Caco-2 (cell line): Measurements from ENCODE around the gene VAC14. TPM values are rescaled to one million over a fixed set of nuclear protein-coding genes. Genes with fewer than 3 reads are reported as not detected.

ENCODE experiments used
- BruUV-seq: library from RNA; stranded (reverse); fragments of 400-500 nt; replicated peaks from 2 replicates; lab custom pipeline; 2021; lab: Mats Ljungman, UMichigan
- CTCF ChIA-PET: fragments of 300-600 bp; sonication (Branson Sonifier 250); formaldehyde crosslinking; loops from one replicate; lab custom pipeline; 2022; ENCODE audit warnings: antibody characterized with exemption; lab: Charles Lee
- POLR2A ChIA-PET: fragments of 300-600 bp; sonication (Branson Sonifier 250); formaldehyde crosslinking; loops from one replicate; lab custom pipeline; 2022; ENCODE audit warnings: antibody characterized with exemption; lab: Charles Lee
- DNase-seq, 2 experiments: peaks; one replicate each; pipeline versions ENCODE4 v3.0.0 to v3.0.0-alpha.2; 2020 to 2022
- H3K27me3 ChIP-seq: replicated peaks from 2 replicates; pipeline ENCODE4 v1.6.0; 2011; ENCODE audit warnings: low read length; ENCODE audit not compliant: control insufficient read depth, insufficient read depth
- H3K36me3 ChIP-seq: 2 replicates; pipeline ENCODE4 v1.5.1; 2011; ENCODE audit warnings: low read length; ENCODE audit not compliant: control insufficient read depth, insufficient read depth
- H3K4me1 ChIP-seq: fragments of 250-450 bp; sonication (Bioruptor Pico); 2 replicates; pipeline ENCODE4 v1.5.1; 2020; ENCODE audit warnings: mild to moderate bottlenecking
- H3K4me3 ChIP-seq: 2 replicates; pipeline ENCODE4 v1.5.1; 2011; ENCODE audit warnings: low read depth, mild to moderate bottlenecking, control low read depth, low read length
- H3K9me3 ChIP-seq: fragments of 250-450 bp; sonication (Bioruptor Pico); 2 replicates; pipeline ENCODE4 v1.5.1; 2020; ENCODE audit warnings: mild to moderate bottlenecking, moderate library complexity
- H3K27ac Mint-ChIP-seq: one replicate; pipeline ENCODE4 v1.8.0; 2022; ENCODE audit warnings: mixed read lengths; ENCODE audit not compliant: unreplicated experiment
- H3K27me3 Mint-ChIP-seq: one replicate; pipeline ENCODE4 v1.8.0; 2022; ENCODE audit warnings: mixed read lengths; ENCODE audit not compliant: insufficient read depth, unreplicated experiment
- H3K36me3 Mint-ChIP-seq: one replicate; pipeline ENCODE4 v1.8.0; 2022; ENCODE audit warnings: mild to moderate bottlenecking, mixed read lengths; ENCODE audit not compliant: insufficient read depth, unreplicated experiment
- H3K4me1 Mint-ChIP-seq: one replicate; pipeline ENCODE4 v1.8.0; 2022; ENCODE audit warnings: low read depth, mixed read lengths; ENCODE audit not compliant: unreplicated experiment
- H3K4me3 Mint-ChIP-seq: one replicate; pipeline ENCODE4 v1.8.0; 2022; ENCODE audit warnings: mild to moderate bottlenecking, moderate library complexity, mixed read lengths; ENCODE audit not compliant: unreplicated experiment
- H3K9me3 Mint-ChIP-seq: one replicate; pipeline ENCODE4 v1.8.0; 2022; ENCODE audit warnings: mixed read lengths; ENCODE audit not compliant: unreplicated experiment
- CTCF ChIP-seq, 2 experiments: fragments of 200-600 bp in 1 of 2; IDR thresholded peaks; 1 replicate in 1 of 2; 2 replicates in 1 of 2; pipeline versions ENCODE4 v1.5.1 to v1.8.0; 2011 to 2022; ENCODE audit warnings: antibody characterized with exemption in 1 of 2, control low read depth in 1 of 2, inconsistent platforms in 1 of 2, low read depth in 1 of 2, low read length in 1 of 2, mild to moderate bottlenecking in 1 of 2, moderate library complexity in 1 of 2; ENCODE audit not compliant: insufficient read depth in 1 of 2, severe bottlenecking in 1 of 2, unreplicated experiment in 1 of 2
- intact Hi-C: fragments of 100-400 bp; cut with micrococcal nuclease; formaldehyde crosslinking; loops from one replicate; pipeline ENCODE4 v1.10.0; 2022; ENCODE audit not compliant: unreplicated experiment
- total RNA-seq: library from RNA; stranded (reverse); gene quantifications from 2 replicates; pipeline ENCODE4 v1.2.3, GENCODE V29; 2022

VAC14 gene
- total RNA-seq, 1 experiment from 2014 or later = 63.5 TPM

GRCh38 chr16:70803319-70803718 is 2.4 kb upstream of the VAC14 start:
- intact Hi-C loops = loop anchor here (5.0 kb wide), 1 partner anchor 56 kb away; no protein-coding TSS in a partner anchor
- Histone ChIP-seq H3K4me3 (no peak overlapping the region), H3K9me3 (peaks cover 12% of the 10 kb centered on the region; the same call in 1 of the 2 replicates), H3K36me3 (no peaks in the 10 kb centered on the region), H3K4me1 (peaks cover 5% of the 10 kb centered on the region), H3K27me3 (no peaks in the 10 kb centered on the region; the same call in 1 of the 2 replicates)
- POLR2A ChIA-PET = no interaction called here
- H3K36me3 Mint-ChIP-seq = peaks cover 11% of the 10 kb centered on the region
- TF ChIP-seq CTCF (IDR thresholded peaks at IDR 0.05; ENCODE audit: insufficient read depth in 1 of 2, low read depth in 1 of 2, low read length in 1 of 2, severe bottlenecking in 1 of 2, unreplicated experiment in 1 of 2) = no peak
- CTCF ChIA-PET = no interaction called here
- no TSS peak for BruUV-seq
- peaks cover 15% of the 10 kb centered on the region for H3K9me3 Mint-ChIP-seq
- no peak for DNase-seq
- no peak overlapping the region for H3K27ac Mint-ChIP-seq
- peaks cover 7% of the 10 kb centered on the region for H3K4me1 Mint-ChIP-seq
- H3K27me3 Mint-ChIP-seq = peaks cover 7% of the 10 kb centered on the region
- H3K4me3 Mint-ChIP-seq = no peak overlapping the region

- Histone ChIP-seq H3K4me3 (peak overlapping the region; percentile 89), H3K36me3 (no peaks in the 10 kb centered on the region), H3K27me3 (no peaks in the 10 kb centered on the region), H3K9me3 (peaks cover 12% of the 10 kb centered on the region; the same call in 1 of the 2 replicates), H3K4me1 (peaks cover 5% of the 10 kb centered on the region)
- peaks cover 7% of the 10 kb centered on the region for H3K4me1 Mint-ChIP-seq
- H3K9me3 Mint-ChIP-seq = peaks cover 15% of the 10 kb centered on the region
- peaks cover 3% of the 10 kb centered on the region for H3K27me3 Mint-ChIP-seq
- intact Hi-C loops = loop anchor here (5.0 kb wide), 1 partner anchor 54 kb away; no protein-coding TSS in a partner anchor
- ChIA-PET POLR2A (interaction anchor here (0.6 kb wide), 2 partner anchors 30 to 502 kb away, joined by 3 to 4 read pairs; partner anchors contain the start of gene DDX19B), CTCF (interaction anchor here (0.6 kb wide), 1 partner anchor 635 kb away, joined by 3 read pairs; no protein-coding TSS in a partner anchor)
- BruUV-seq = TSS peak; percentile 70
- H3K27ac Mint-ChIP-seq = peak overlapping the region; percentile 96
- TF ChIP-seq CTCF (IDR thresholded peaks at IDR 0.05; ENCODE audit: insufficient read depth in 1 of 2, low read depth in 1 of 2, low read length in 1 of 2, severe bottlenecking in 1 of 2, unreplicated experiment in 1 of 2) = no peak
- peak overlapping the region; percentile 91 for H3K4me3 Mint-ChIP-seq
- DNase-seq = no peak
- peaks cover 11% of the 10 kb centered on the region for H3K36me3 Mint-ChIP-seq
Measured at GRCh38 chr16:70801611-70802010, 653 bp upstream of the VAC14 start.

GRCh38 chr16:70800311-70800710 is 647 bp downstream of the VAC14 start:
- peaks cover 3% of the 10 kb centered on the region for H3K27me3 Mint-ChIP-seq
- peaks cover 7% of the 10 kb centered on the region for H3K4me1 Mint-ChIP-seq
- ChIA-PET POLR2A (no interaction called here), CTCF (no interaction called here)
- peak overlapping the region; percentile 91 for H3K4me3 Mint-ChIP-seq
- Histone ChIP-seq H3K9me3 (peaks cover 12% of the 10 kb centered on the region; the same call in 1 of the 2 replicates), H3K4me1 (peaks cover 5% of the 10 kb centered on the region), H3K4me3 (peak overlapping the region; percentile 89), H3K36me3 (no peaks in the 10 kb centered on the region), H3K27me3 (no peaks in the 10 kb centered on the region)
- no peak for TF ChIP-seq CTCF (IDR thresholded peaks at IDR 0.05; ENCODE audit: insufficient read depth in 1 of 2, low read depth in 1 of 2, low read length in 1 of 2, severe bottlenecking in 1 of 2, unreplicated experiment in 1 of 2)
- H3K27ac Mint-ChIP-seq = peak overlapping the region; percentile 96
- peaks cover 11% of the 10 kb centered on the region for H3K36me3 Mint-ChIP-seq
- peaks cover 15% of the 10 kb centered on the region for H3K9me3 Mint-ChIP-seq
- DNase-seq = no peak
- intact Hi-C loops = loop anchor here (5.0 kb wide), 1 partner anchor 53 kb away; no protein-coding TSS in a partner anchor
- BruUV-seq = TSS peak; percentile 35
